H9 (cell line): ENCODE measurements around the gene CEP120. TPM values are rescaled to one million over a fixed set of nuclear protein-coding genes. Genes with fewer than 3 reads are reported as not detected.
"Not testable (repeated sequence)": the region's sequence is repeated elsewhere in the genome, so short reads cannot be mapped to it uniquely, and the experiment has no call there.

Experiments used
- DNase-seq: peaks from one replicate; pipeline ENCODE4 v3.0.0-alpha.2; 2017
- H2AFZ ChIP-seq: one replicate; pipeline ENCODE4 v1.6.1; 2013; ENCODE audit warnings: mild to moderate bottlenecking, low read length, control low read depth, moderate library complexity
- H2AK5ac ChIP-seq: 2 replicates; pipeline ENCODE4 v1.6.1; 2013; ENCODE audit warnings: low read length, control low read depth, mixed read lengths; ENCODE audit not compliant: insufficient read length
- H2BK120ac ChIP-seq: one replicate; pipeline ENCODE4 v1.6.1; 2013; ENCODE audit warnings: low read depth, mild to moderate bottlenecking, low read length, control low read depth, inconsistent platforms; ENCODE audit not compliant: poor library complexity, severe bottlenecking
- H2BK12ac ChIP-seq: 2 replicates; pipeline ENCODE4 v1.6.1; 2013; ENCODE audit warnings: low read length, control low read depth, mixed read lengths, low read depth; ENCODE audit not compliant: insufficient read length
- H2BK15ac ChIP-seq: 2 replicates; pipeline ENCODE4 v1.6.1; 2013; ENCODE audit warnings: low read depth, low read length, control low read depth
- H2BK20ac ChIP-seq: one replicate; pipeline ENCODE4 v1.6.1; 2013; ENCODE audit warnings: low read depth, mild to moderate bottlenecking, low read length, control low read depth, inconsistent platforms; ENCODE audit not compliant: poor library complexity, severe bottlenecking
- H2BK5ac ChIP-seq: 2 replicates; pipeline ENCODE4 v1.6.1; 2013; ENCODE audit warnings: low read length, control low read depth, mixed read lengths; ENCODE audit not compliant: insufficient read length
- H3K14ac ChIP-seq: 2 replicates; pipeline ENCODE4 v1.6.1; 2013; ENCODE audit warnings: low read length, control low read depth; ENCODE audit not compliant: insufficient read depth
- H3K18ac ChIP-seq: 2 replicates; pipeline ENCODE4 v1.6.1; 2013; ENCODE audit warnings: low read depth, mild to moderate bottlenecking, mixed read lengths, low read length, control low read depth; ENCODE audit not compliant: insufficient read length
- H3K23ac ChIP-seq: 2 replicates; pipeline ENCODE4 v1.6.1; 2013; ENCODE audit warnings: low read length, control low read depth, mixed read lengths, low read depth; ENCODE audit not compliant: insufficient read length
- H3K23me2 ChIP-seq: 2 replicates; pipeline ENCODE4 v1.6.1; 2013; ENCODE audit warnings: low read depth, mild to moderate bottlenecking, mixed read lengths, low read length, control low read depth; ENCODE audit not compliant: insufficient read length, poor library complexity, severe bottlenecking
- H3K27ac ChIP-seq: 2 replicates; pipeline ENCODE4 v1.5.1; 2013; ENCODE audit warnings: low read length, control low read depth, mixed read lengths, low read depth; ENCODE audit not compliant: insufficient read length
- H3K27me3 ChIP-seq: 2 replicates; pipeline ENCODE4 v1.6.1; 2013; ENCODE audit warnings: low read length, control low read depth, inconsistent platforms; ENCODE audit not compliant: insufficient read depth
- H3K4ac ChIP-seq: 2 replicates; pipeline ENCODE4 v1.6.1; 2013; ENCODE audit warnings: low read depth, mild to moderate bottlenecking, control low read depth, inconsistent platforms, low read length, moderate library complexity
- H3K4me1 ChIP-seq: 2 replicates; pipeline ENCODE4 v1.6.1; 2013; ENCODE audit warnings: low read length, control low read depth, inconsistent platforms; ENCODE audit not compliant: insufficient read depth
- H3K4me2 ChIP-seq: 2 replicates; pipeline ENCODE4 v1.6.1; 2013; ENCODE audit warnings: low read length, control low read depth, mixed read lengths; ENCODE audit not compliant: insufficient read length, insufficient read depth
- H3K56ac ChIP-seq: 2 replicates; pipeline ENCODE4 v1.6.1; 2013; ENCODE audit warnings: low read depth, mild to moderate bottlenecking, mixed read lengths, low read length, control low read depth; ENCODE audit not compliant: insufficient read length
- H3K79me1 ChIP-seq: 2 replicates; pipeline ENCODE4 v1.6.1; 2013; ENCODE audit warnings: low read depth, mild to moderate bottlenecking, moderate library complexity, low read length, control low read depth, inconsistent platforms; ENCODE audit not compliant: insufficient read depth, poor library complexity, severe bottlenecking
- H3K79me2 ChIP-seq: 2 replicates; pipeline ENCODE4 v1.6.1; 2013; ENCODE audit warnings: low read length, control low read depth, inconsistent platforms; ENCODE audit not compliant: insufficient read depth
- H3K9ac ChIP-seq: 2 replicates; pipeline ENCODE4 v1.6.1; 2013; ENCODE audit warnings: low read length, control low read depth, mixed read lengths; ENCODE audit not compliant: insufficient read length; ENCODE audit errors: extremely low read depth
- H3K9me3 ChIP-seq: one replicate; pipeline ENCODE4 v1.6.1; 2013; ENCODE audit warnings: low read depth, low read length, inconsistent platforms; ENCODE audit not compliant: control insufficient read depth
- H3T11ph ChIP-seq: one replicate; pipeline ENCODE4 v1.6.1; 2013; ENCODE audit warnings: mild to moderate bottlenecking, low read length, control low read depth, inconsistent platforms
- H4K20me1 ChIP-seq: one replicate; pipeline ENCODE4 v1.6.1; 2013; ENCODE audit not compliant: control insufficient read depth, insufficient read length, insufficient read depth
- H4K5ac ChIP-seq: 2 replicates; pipeline ENCODE4 v1.6.1; 2013; ENCODE audit warnings: low read depth, mild to moderate bottlenecking, mixed read lengths, low read length, control low read depth; ENCODE audit not compliant: insufficient read length
- H4K8ac ChIP-seq: replicated peaks from 2 replicates; pipeline ENCODE4 v1.6.1; 2013; ENCODE audit warnings: low read length, control low read depth, mixed read lengths, low read depth; ENCODE audit not compliant: insufficient read length
- H4K91ac ChIP-seq: 2 replicates; pipeline ENCODE4 v1.6.1; 2013; ENCODE audit warnings: low read depth, mild to moderate bottlenecking, moderate library complexity, mixed read lengths, low read length, control low read depth; ENCODE audit not compliant: insufficient read length
- H3K27ac Mint-ChIP-seq, 3 experiments: 2 replicates in 2 of 3; 3 replicates in 1 of 3; pipeline ENCODE4 v1.8.0; 2020 to 2021; ENCODE audit warnings: mixed read lengths in 3 of 3, mild to moderate bottlenecking in 1 of 3, moderate library complexity in 1 of 3
- H3K27me3 Mint-ChIP-seq: 2 replicates; pipeline ENCODE4 v1.8.0; 2021; ENCODE audit warnings: low read depth, mild to moderate bottlenecking, moderate library complexity, mixed read lengths
- H3K36me3 Mint-ChIP-seq, 3 experiments: 2 replicates in 2 of 3; 3 replicates in 1 of 3; pipeline ENCODE4 v1.8.0; 2020 to 2021; ENCODE audit warnings: low read depth in 3 of 3, mixed read lengths in 3 of 3; ENCODE audit not compliant: insufficient read depth in 1 of 3
- H3K4me1 Mint-ChIP-seq, 2 experiments: 2 replicates each; pipeline ENCODE4 v1.8.0; 2020; ENCODE audit warnings: mixed read lengths in 2 of 2
- H3K4me3 Mint-ChIP-seq, 2 experiments: 2 replicates in 1 of 2; 3 replicates in 1 of 2; pipeline ENCODE4 v1.8.0; 2020 to 2021; ENCODE audit warnings: mild to moderate bottlenecking in 2 of 2, mixed read lengths in 2 of 2, moderate library complexity in 1 of 2
- H3K9me3 Mint-ChIP-seq, 2 experiments: 2 replicates in 1 of 2; 3 replicates in 1 of 2; pipeline ENCODE4 v1.8.0; 2020; ENCODE audit warnings: mild to moderate bottlenecking in 2 of 2, mixed read lengths in 2 of 2, moderate library complexity in 1 of 2
- CTCF ChIP-seq: fragments of 200-600 bp; sonication (generic); conservative IDR thresholded peaks from 3 replicates; pipeline ENCODE4 v1.8.0; 2021; ENCODE audit warnings: antibody characterized with exemption, mild to moderate bottlenecking
- WGBS: extraction: QIAGEN DNeasy Blood & Tissue Kit; methylation state at CpG from one replicate; pipeline ENCODE4 v1.1.7; 2013; ENCODE audit warnings: missing lambda C conversion rate, low lambda C conversion rate, mixed read lengths; ENCODE audit not compliant: insufficient read length; ENCODE audit errors: extremely low coverage; 5-methylcytosine and 5-hydroxymethylcytosine counted together
- total RNA-seq: library from RNA; stranded (reverse); gene quantifications from 2 replicates; pipeline ENCODE4 v1.2.1, GENCODE V29; 2021

Gene CEP120
- total RNA-seq, 1 experiment from 2014 or later = 22.5 TPM

- no peaks in the 10 kb centered on the region for H3K27me3 Mint-ChIP-seq
- no peak overlapping the region for H3K27ac Mint-ChIP-seq
- Histone ChIP-seq H3K9me3 (no peaks in the 10 kb centered on the region), H2BK15ac (no peak overlapping the region), H3K79me1 (no peaks in the 10 kb centered on the region), H3K23me2 (no peaks in the 10 kb centered on the region), H3K79me2 (no peaks in the 10 kb centered on the region), H2BK120ac (no peak overlapping the region), H3K9ac (no peak overlapping the region), H2BK20ac (no peak overlapping the region), H3K4ac (no peak overlapping the region), H2AK5ac (no peak overlapping the region), H2AFZ (no peak overlapping the region), H3T11ph (no peak overlapping the region), H4K20me1 (no peaks in the 10 kb centered on the region), H4K8ac (no peak overlapping the region), H3K18ac (no peak overlapping the region), H3K27me3 (no peaks in the 10 kb centered on the region), H3K4me2 (no peak overlapping the region), H4K91ac (no peak overlapping the region), H2BK5ac (no peak overlapping the region), H3K27ac (no peak overlapping the region), H3K56ac (no peak overlapping the region), H2BK12ac (no peak overlapping the region), H3K14ac (no peak overlapping the region), H3K23ac (no peak overlapping the region), H4K5ac (no peak overlapping the region), H3K4me1 (no peaks in the 10 kb centered on the region)
- no peak for TF ChIP-seq CTCF
- no CpG with 5 or more reads among the region's 2 CpGs for WGBS
- DNase-seq = no peak
- no peaks in the 10 kb centered on the region; a peak in 2 of 5 replicates for H3K9me3 Mint-ChIP-seq
- H3K36me3 Mint-ChIP-seq = no peaks in the 10 kb centered on the region
- peaks cover 8% of the 10 kb centered on the region in 2 experiments for H3K4me1 Mint-ChIP-seq
- no peak overlapping the region for H3K4me3 Mint-ChIP-seq
These were observed 37.1 kb upstream of the CEP120 start for GRCh38 chr5:123460296-123460729.

GRCh38 chr5:123458994-123459393, 35.8 kb upstream of the CEP120 start:
- H3K9me3 Mint-ChIP-seq, H4K91ac ChIP-seq: not testable (repeated sequence)

More at GRCh38 chr5:123458994-123459393, 35.8 kb upstream of the CEP120 start:
- not testable (repeated sequence) for H2AK5ac ChIP-seq, DNase-seq, H2AFZ ChIP-seq, H2BK5ac ChIP-seq, H3K4me1 ChIP-seq, H3K23me2 ChIP-seq, H3K79me2 ChIP-seq, H2BK12ac ChIP-seq, H3K27ac ChIP-seq, H3K27me3 Mint-ChIP-seq, H2BK15ac ChIP-seq, H3K18ac ChIP-seq, H3K36me3 Mint-ChIP-seq, H3K79me1 ChIP-seq, H3K27ac Mint-ChIP-seq, H4K8ac ChIP-seq, H3K23ac ChIP-seq, H3K14ac ChIP-seq, H4K20me1 ChIP-seq, H4K5ac ChIP-seq, H3K56ac ChIP-seq, H2BK120ac ChIP-seq, H2BK20ac ChIP-seq, H3K4me3 Mint-ChIP-seq, H3K27me3 ChIP-seq, H3K9me3 ChIP-seq, H3K4ac ChIP-seq, H3K9ac ChIP-seq, H3K4me2 ChIP-seq, H3T11ph ChIP-seq
- H3K4me1 Mint-ChIP-seq = peaks cover 12% of the 10 kb centered on the region in 2 experiments
- no CpG with 5 or more reads among the region's 4 CpGs for WGBS
